HepG2 (cell line): ENCODE results near the gene GNPNAT1. TPM values are rescaled to one million over a fixed set of nuclear protein-coding genes. Genes with fewer than 3 reads are reported as not detected.

Experiments used
- HES4 ChIP-seq: sonication (generic); formaldehyde crosslinking; IDR thresholded peaks from 2 replicates; pipeline ENCODE4 v1.9.0; 2021; ENCODE audit warnings: mild to moderate bottlenecking, missing genetic modification reagents, borderline replicate concordance
- KDM5B ChIP-seq: sonication (generic); formaldehyde crosslinking; IDR thresholded peaks from 2 replicates; pipeline ENCODE4 v1.4.0; 2020; ENCODE audit warnings: missing genetic modification reagents, mild to moderate bottlenecking, borderline replicate concordance
- MBNL3 ChIP-seq: fragments of 250-450 bp; sonication (Bioruptor Pico); conservative IDR thresholded peaks from 2 replicates; pipeline ENCODE4 v1.8.0; 2022; ENCODE audit warnings: mild to moderate bottlenecking, inconsistent platforms
- MIER2 ChIP-seq: IDR thresholded peaks from 2 replicates; pipeline ENCODE4 v1.6.1; 2016; ENCODE audit warnings: missing biosample characterization, missing genetic modification reagents
- MYC ChIP-seq: sonication (generic); formaldehyde crosslinking; IDR thresholded peaks from 2 replicates; pipeline ENCODE4 v1.9.0; 2021; ENCODE audit warnings: missing genetic modification reagents, borderline replicate concordance
- NR2F2 ChIP-seq: IDR thresholded peaks from 2 replicates; pipeline ENCODE4 v1.6.1; 2012; ENCODE audit warnings: low read depth, inconsistent platforms, borderline replicate concordance
- RBFOX2 ChIP-seq: fragments of 200-400 bp; formaldehyde crosslinking; IDR thresholded peaks from 2 replicates; pipeline ENCODE4 v1.6.1; 2017; ENCODE audit warnings: low read depth, mild to moderate bottlenecking, low read length
- SRY ChIP-seq: sonication (generic); formaldehyde crosslinking; IDR thresholded peaks from 2 replicates; pipeline ENCODE4 v1.8.0; 2022; ENCODE audit warnings: mild to moderate bottlenecking, missing genetic modification reagents
- SSRP1 ChIP-seq: IDR thresholded peaks from 2 replicates; pipeline ENCODE4 v1.6.1; 2016; ENCODE audit warnings: control low read depth
- ZNF124 ChIP-seq: sonication (generic); formaldehyde crosslinking; IDR thresholded peaks from 2 replicates; pipeline ENCODE4 v1.4.0; 2020; ENCODE audit warnings: missing genetic modification reagents
- ZNF20 ChIP-seq: sonication (generic); formaldehyde crosslinking; IDR thresholded peaks from 2 replicates; pipeline ENCODE4 v1.4.0; 2020; ENCODE audit warnings: mild to moderate bottlenecking, moderate library complexity, missing genetic modification reagents
- ZNF256 ChIP-seq: sonication (generic); formaldehyde crosslinking; conservative IDR thresholded peaks from 2 replicates; pipeline ENCODE4 v1.4.0; 2020; ENCODE audit warnings: missing genetic modification reagents
- ZNF292 ChIP-seq: sonication (generic); formaldehyde crosslinking; IDR thresholded peaks from 2 replicates; pipeline ENCODE4 v1.8.1; 2022; ENCODE audit warnings: mild to moderate bottlenecking, low read depth, missing genetic modification reagents, borderline replicate concordance
- ZNF543 ChIP-seq: sonication (generic); formaldehyde crosslinking; IDR thresholded peaks from 2 replicates; pipeline ENCODE4 v1.4.0; 2020; ENCODE audit warnings: mild to moderate bottlenecking, missing genetic modification reagents
- ZNF598 ChIP-seq: sonication (generic); formaldehyde crosslinking; IDR thresholded peaks from 2 replicates; pipeline ENCODE4 v1.5.1; 2020; ENCODE audit warnings: mild to moderate bottlenecking, missing genetic modification reagents, borderline replicate concordance
- ZNF619 ChIP-seq: sonication (generic); formaldehyde crosslinking; IDR thresholded peaks from 2 replicates; pipeline ENCODE4 v1.4.0; 2020; ENCODE audit warnings: mild to moderate bottlenecking, missing genetic modification reagents
- polyA plus RNA-seq, 8 experiments: library from polyadenylated mRNA; depleted of rRNA in 3 of 8; stranded (reverse) in 7 of 8; unstranded in 1 of 8; fragments of >200 nt; fragmentation: Illumina TruSeq in 4 of 8; extraction: Trizol in 4 of 8; gene quantifications; 2 replicates each; pipeline versions ENCODE4 v1.2.1 to v1.2.3, GENCODE V29; 2011 to 2016; ENCODE audit warnings: low read depth in 4 of 8, missing spikeins in 1 of 8, mixed read lengths in 1 of 8; ENCODE audit not compliant: insufficient read depth in 1 of 8
- total RNA-seq, 5 experiments: library from RNA; depleted of rRNA; stranded (reverse); fragments of >200 nt; fragmentation: Illumina TruSeq; extraction: Trizol; gene quantifications; 2 replicates each; pipeline ENCODE4 v1.2.3, GENCODE V29; 2016; ENCODE audit warnings: low read depth in 1 of 5
- TF ChIP-seq, protein P1 (sequence below): sonication (generic); formaldehyde crosslinking; IDR thresholded peaks from 2 replicates; pipeline ENCODE4 v1.8.0; 2022; ENCODE audit warnings: mild to moderate bottlenecking, missing genetic modification reagents, moderate library complexity
- TF ChIP-seq, protein P2 (sequence below), 2 experiments: sonication (generic) in 1 of 2; formaldehyde crosslinking in 1 of 2; IDR thresholded peaks; 2 replicates each; pipeline versions ENCODE4 v1.4.0 to v1.6.1; 2018 to 2020; ENCODE audit warnings: missing genetic modification reagents in 2 of 2, borderline replicate concordance in 1 of 2, low read depth in 1 of 2, mild to moderate bottlenecking in 1 of 2, missing biosample characterization in 1 of 2
- TF ChIP-seq, protein P3 (sequence below): sonication (generic); formaldehyde crosslinking; IDR thresholded peaks from 2 replicates; pipeline ENCODE4 v1.9.0; 2022; ENCODE audit warnings: missing genetic modification reagents, mild to moderate bottlenecking, borderline replicate concordance
- TF ChIP-seq, protein P4 (sequence below): sonication (generic); formaldehyde crosslinking; IDR thresholded peaks from 2 replicates; pipeline ENCODE4 v1.5.1; 2020; ENCODE audit warnings: mild to moderate bottlenecking, moderate library complexity, missing genetic modification reagents
- TF ChIP-seq, protein P5 (sequence below): IDR thresholded peaks from 2 replicates; pipeline ENCODE4 v1.6.1; 2016; ENCODE audit warnings: low read depth, borderline replicate concordance

Gene GNPNAT1
- total and polyA plus RNA-seq, 2 of the 13 experiments (the other 11 are each of a cell fraction or from before 2014, with no cell fraction given), result 38.3 to 54.9 TPM

DNA sequence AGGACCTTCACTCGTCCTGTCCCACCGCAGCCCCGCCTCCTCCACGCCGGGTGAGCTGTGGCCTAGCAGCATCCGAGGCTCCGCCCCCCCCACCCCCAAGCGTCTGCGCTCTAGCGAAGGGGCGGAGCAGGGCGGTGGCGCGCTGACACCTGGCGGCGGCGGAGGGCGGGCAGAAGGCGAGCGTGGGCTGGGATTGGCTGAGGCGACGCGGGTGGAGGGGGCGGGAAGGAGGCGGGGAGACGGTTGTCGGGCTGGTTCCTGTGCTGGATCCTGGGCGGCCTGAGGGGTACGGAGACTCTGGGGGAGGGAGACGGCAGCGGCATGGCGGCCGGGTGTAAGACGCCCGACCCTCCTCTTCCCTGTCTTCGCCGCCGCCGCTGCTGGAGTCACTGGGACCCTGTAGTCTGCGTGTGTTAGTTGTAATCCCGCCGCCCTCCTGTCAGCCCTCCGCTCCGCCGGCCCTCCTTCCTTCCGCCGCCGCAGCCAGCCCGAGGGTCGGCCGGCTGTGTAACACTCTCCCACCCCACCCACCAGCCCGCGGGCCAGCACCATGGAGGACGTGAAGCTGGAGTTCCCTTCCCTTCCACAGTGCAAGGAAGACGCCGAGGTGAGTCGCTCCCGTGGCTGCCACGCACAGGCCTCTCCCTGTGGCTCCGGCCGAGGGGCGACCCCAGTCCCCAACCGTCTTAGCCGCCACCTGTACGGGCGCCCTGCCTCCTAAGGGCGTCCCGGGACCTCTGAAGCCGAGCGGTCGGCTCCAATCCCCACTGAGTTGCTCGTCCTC is 61.3 kb downstream of the GNPNAT1 start, which contains the start of gene STYX (continued):
- TF ChIP-seq SRY (CRISPR knock-in tag) (peak; percentile 59; the same call in 1 of the 2 replicates), ZNF292 (CRISPR knock-in tag) (peak; percentile 79; the same call in 1 of the 2 replicates), HES4 (no peak), ZNF598 (CRISPR knock-in tag) (no peak), ZNF124 (CRISPR knock-in tag) (peak; percentile 42; the same call in 1 of the 2 replicates), NR2F2 (no peak), ZNF543 (CRISPR knock-in tag) (no peak), RBFOX2 (peak; percentile 86), MIER2 (CRISPR knock-in tag) (no peak), SSRP1 (no peak), KDM5B (CRISPR knock-in tag) (peak; percentile 74; the same call in 1 of the 2 replicates), ZNF619 (CRISPR knock-in tag) (0 out of 2 replicates have a peak, but pooled peaks have one; percentile 26), MBNL3 (no peak), ZNF256 (no peak), ZNF20 (no peak), MYC (peak; percentile 56)
- TF ChIP-seq, protein P1, sequence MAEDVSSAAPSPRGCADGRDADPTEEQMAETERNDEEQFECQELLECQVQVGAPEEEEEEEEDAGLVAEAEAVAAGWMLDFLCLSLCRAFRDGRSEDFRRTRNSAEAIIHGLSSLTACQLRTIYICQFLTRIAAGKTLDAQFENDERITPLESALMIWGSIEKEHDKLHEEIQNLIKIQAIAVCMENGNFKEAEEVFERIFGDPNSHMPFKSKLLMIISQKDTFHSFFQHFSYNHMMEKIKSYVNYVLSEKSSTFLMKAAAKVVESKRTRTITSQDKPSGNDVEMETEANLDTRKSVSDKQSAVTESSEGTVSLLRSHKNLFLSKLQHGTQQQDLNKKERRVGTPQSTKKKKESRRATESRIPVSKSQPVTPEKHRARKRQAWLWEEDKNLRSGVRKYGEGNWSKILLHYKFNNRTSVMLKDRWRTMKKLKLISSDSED (CRISPR knock-in tag), result no peak
- TF ChIP-seq, protein P2, sequence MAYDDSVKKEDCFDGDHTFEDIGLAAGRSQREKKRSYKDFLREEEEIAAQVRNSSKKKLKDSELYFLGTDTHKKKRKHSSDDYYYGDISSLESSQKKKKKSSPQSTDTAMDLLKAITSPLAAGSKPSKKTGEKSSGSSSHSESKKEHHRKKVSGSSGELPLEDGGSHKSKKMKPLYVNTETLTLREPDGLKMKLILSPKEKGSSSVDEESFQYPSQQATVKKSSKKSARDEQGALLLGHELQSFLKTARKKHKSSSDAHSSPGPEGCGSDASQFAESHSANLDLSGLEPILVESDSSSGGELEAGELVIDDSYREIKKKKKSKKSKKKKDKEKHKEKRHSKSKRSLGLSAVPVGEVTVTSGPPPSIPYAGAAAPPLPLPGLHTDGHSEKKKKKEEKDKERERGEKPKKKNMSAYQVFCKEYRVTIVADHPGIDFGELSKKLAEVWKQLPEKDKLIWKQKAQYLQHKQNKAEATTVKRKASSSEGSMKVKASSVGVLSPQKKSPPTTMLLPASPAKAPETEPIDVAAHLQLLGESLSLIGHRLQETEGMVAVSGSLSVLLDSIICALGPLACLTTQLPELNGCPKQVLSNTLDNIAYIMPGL (CRISPR knock-in tag; IDR thresholded peaks at IDR 0.05; ENCODE audit: borderline replicate concordance in 1 of 2, low read depth in 1 of 2), result peak; percentile 58 to 79; a peak in 3 of 4 replicates
- TF ChIP-seq, protein P3, sequence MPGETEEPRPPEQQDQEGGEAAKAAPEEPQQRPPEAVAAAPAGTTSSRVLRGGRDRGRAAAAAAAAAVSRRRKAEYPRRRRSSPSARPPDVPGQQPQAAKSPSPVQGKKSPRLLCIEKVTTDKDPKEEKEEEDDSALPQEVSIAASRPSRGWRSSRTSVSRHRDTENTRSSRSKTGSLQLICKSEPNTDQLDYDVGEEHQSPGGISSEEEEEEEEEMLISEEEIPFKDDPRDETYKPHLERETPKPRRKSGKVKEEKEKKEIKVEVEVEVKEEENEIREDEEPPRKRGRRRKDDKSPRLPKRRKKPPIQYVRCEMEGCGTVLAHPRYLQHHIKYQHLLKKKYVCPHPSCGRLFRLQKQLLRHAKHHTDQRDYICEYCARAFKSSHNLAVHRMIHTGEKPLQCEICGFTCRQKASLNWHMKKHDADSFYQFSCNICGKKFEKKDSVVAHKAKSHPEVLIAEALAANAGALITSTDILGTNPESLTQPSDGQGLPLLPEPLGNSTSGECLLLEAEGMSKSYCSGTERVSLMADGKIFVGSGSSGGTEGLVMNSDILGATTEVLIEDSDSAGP (CRISPR knock-in tag), result peak; percentile 82; the same call in 1 of the 2 replicates
- TF ChIP-seq, protein P4, sequence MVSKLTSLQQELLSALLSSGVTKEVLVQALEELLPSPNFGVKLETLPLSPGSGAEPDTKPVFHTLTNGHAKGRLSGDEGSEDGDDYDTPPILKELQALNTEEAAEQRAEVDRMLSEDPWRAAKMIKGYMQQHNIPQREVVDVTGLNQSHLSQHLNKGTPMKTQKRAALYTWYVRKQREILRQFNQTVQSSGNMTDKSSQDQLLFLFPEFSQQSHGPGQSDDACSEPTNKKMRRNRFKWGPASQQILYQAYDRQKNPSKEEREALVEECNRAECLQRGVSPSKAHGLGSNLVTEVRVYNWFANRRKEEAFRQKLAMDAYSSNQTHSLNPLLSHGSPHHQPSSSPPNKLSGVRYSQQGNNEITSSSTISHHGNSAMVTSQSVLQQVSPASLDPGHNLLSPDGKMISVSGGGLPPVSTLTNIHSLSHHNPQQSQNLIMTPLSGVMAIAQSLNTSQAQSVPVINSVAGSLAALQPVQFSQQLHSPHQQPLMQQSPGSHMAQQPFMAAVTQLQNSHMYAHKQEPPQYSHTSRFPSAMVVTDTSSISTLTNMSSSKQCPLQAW (CRISPR knock-in tag), result peak; percentile 82
- TF ChIP-seq, protein P5, sequence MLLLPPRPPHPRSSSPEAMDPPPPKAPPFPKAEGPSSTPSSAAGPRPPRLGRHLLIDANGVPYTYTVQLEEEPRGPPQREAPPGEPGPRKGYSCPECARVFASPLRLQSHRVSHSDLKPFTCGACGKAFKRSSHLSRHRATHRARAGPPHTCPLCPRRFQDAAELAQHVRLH (CRISPR knock-in tag), result peak; percentile 52; the same call in 1 of the 2 replicates
